GM21576 (cell line): ENCODE results near the gene LBP.
"Not testable (repeated sequence)": the region's sequence is repeated elsewhere in the genome, so short reads cannot be mapped to it uniquely, and the experiment has no call there.

Experiments used
- ATAC-seq: cut with Tn5 transposase; IDR thresholded peaks from one replicate; pipeline ENCODE4 v1.9.1; 2021; ENCODE audit warnings: mild to moderate bottlenecking, moderate library complexity; ENCODE audit not compliant: unreplicated experiment

The LBP gene

GRCh38 chr20:38393259-38393658, 47.0 kb downstream of the LBP start:
- ATAC-seq: no peak

- no peak for ATAC-seq
Observed at GRCh38 chr20:38395165-38395564, 48.9 kb downstream of the LBP start.

GRCh38 chr20:38395751-38396395, 49.6 kb downstream of the LBP start:
- ATAC-seq: not testable (repeated sequence)

GRCh38 chr20:38402089-38402488, 55.8 kb downstream of the LBP start:
- ATAC-seq: no peak

GRCh38 chr20:38402816-38403215, 56.5 kb downstream of the LBP start:
- no peak for ATAC-seq

- no peak for ATAC-seq
Observed at GRCh38 chr20:38404016-38404415, 57.7 kb downstream of the LBP start.

- no peak for ATAC-seq
Observed at GRCh38 chr20:38405132-38405531, 58.9 kb downstream of the LBP start.

GRCh38 chr20:38406476-38406875, 60.2 kb downstream of the LBP start:
- ATAC-seq: no peak

GRCh38 chr20:38407321-38407720, 61.0 kb downstream of the LBP start:
- no peak for ATAC-seq

- ATAC-seq: not testable (repeated sequence)
Observed at GRCh38 chr20:38407822-38408221, 61.5 kb downstream of the LBP start.

- no peak for ATAC-seq
Observed at GRCh38 chr20:38412877-38413577, 66.7 kb downstream of the LBP start.

- ATAC-seq: no peak
Observed at GRCh38 chr20:38414769-38415450, 68.6 kb downstream of the LBP start.

GRCh38 chr20:38418509-38419204, 72.4 kb downstream of the LBP start:
- no peak for ATAC-seq

- no peak for ATAC-seq
Observed at GRCh38 chr20:38420388-38421085, 74.3 kb downstream of the LBP start.

- no peak for ATAC-seq
Observed at GRCh38 chr20:38421915-38422314, 75.6 kb downstream of the LBP start.

- ATAC-seq: no peak
Observed at GRCh38 chr20:38423541-38423940, 77.3 kb downstream of the LBP start.

GRCh38 chr20:38424401-38424800, 78.1 kb downstream of the LBP start:
- ATAC-seq: no peak

- no peak for ATAC-seq
Observed at GRCh38 chr20:38426006-38426897, 80.0 kb downstream of the LBP start.
